T-helper 1 cell treated with Interleukin-12 subunit alpha and Interleukin-12 subunit beta and Interleukin-4 antibody, amounts not matched to agents 30 ng/mL and 1 ng/mL, for 36 hours (primary cell): Measurements from ENCODE around the gene GALNT7. TPM values are rescaled to one million over a fixed set of nuclear protein-coding genes. Genes with fewer than 3 reads are reported as not detected.

Experiments
- intact Hi-C: fragments of 100-400 bp; cut with micrococcal nuclease; formaldehyde crosslinking; loops from one replicate; pipeline ENCODE4 v1.15.1; 2024
- total RNA-seq: library from RNA; stranded (reverse); gene quantifications from 2 replicates; pipeline ENCODE4 v1.2.3, GENCODE V29; 2022

GALNT7 gene
- total RNA-seq, 1 donor from 2014 or later, result 18.6 TPM

DNA sequence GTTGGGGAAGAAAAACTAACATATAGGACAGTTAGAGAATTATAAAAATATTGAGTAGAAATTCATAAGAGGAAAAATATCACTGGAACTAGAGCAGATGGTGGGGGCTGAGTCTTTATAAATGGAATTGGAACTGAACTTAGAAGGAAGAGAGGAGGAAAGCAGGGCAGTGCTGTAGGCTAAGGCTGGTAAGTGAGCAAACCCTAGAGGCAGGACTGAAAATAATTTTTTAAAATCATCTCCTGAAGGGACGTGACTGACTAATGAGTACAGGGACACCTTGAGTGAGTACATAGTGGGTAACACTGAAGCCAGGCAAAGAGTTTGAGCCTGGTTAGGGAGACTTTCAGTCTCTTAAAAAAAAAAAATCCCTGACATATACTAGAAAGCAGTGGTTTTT, 63.3 kb downstream of the GALNT7 start:
- intact Hi-C loops, result no loop called here

DNA sequence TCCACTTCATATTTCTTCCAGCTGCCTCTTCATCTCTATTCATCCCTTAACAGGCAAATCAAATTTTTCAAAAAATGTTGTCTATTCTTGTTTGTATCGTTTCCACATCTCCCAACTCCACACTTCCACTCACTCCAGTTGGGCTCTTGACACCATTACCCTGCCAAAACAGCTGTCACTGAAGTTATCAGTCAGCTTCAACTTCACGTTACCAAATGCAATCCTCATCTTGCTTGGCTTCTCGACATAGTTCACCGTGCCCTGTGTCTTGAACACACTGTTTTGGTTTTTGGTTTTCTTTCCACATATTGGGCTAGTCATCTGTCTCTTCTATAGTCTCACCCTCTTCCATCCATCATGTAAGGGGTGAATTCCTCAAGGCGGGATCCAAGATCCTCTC, 65.2 kb downstream of the GALNT7 start:
- intact Hi-C loops, result no loop called here

- intact Hi-C loops, result no loop called here
These were observed 66.4 kb downstream of the GALNT7 start for GRCh38 chr4:173235050-173235449.

GRCh38 chr4:173236301-173236700, 67.7 kb downstream of the GALNT7 start:
- intact Hi-C loops, result no loop called here

- intact Hi-C loops, result no loop called here
These were observed 68.5 kb downstream of the GALNT7 start for GRCh38 chr4:173237152-173237551.

DNA sequence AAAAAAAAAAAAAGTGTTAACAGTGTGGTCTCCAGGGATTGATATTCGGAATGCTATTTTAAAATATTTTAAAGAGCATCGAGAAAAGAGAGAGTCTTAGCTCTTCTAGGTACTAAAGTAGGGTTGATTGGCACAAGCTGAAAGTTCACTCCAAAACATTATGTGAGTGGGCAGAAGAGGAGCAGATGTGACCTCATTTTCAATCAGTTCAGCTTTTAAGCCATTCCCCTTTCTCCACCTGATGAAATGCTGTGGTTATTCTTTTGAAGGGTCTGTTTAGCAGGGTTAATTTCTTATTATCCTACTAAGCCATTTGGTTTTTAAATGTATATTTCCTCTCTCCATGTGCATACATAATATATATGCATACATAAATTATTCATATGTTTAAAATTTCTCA, 69.2 kb downstream of the GALNT7 start:
- intact Hi-C loops, result no loop called here

GRCh38 chr4:173240696-173241095, 72.1 kb downstream of the GALNT7 start:
- intact Hi-C loops, result no loop called here

DNA sequence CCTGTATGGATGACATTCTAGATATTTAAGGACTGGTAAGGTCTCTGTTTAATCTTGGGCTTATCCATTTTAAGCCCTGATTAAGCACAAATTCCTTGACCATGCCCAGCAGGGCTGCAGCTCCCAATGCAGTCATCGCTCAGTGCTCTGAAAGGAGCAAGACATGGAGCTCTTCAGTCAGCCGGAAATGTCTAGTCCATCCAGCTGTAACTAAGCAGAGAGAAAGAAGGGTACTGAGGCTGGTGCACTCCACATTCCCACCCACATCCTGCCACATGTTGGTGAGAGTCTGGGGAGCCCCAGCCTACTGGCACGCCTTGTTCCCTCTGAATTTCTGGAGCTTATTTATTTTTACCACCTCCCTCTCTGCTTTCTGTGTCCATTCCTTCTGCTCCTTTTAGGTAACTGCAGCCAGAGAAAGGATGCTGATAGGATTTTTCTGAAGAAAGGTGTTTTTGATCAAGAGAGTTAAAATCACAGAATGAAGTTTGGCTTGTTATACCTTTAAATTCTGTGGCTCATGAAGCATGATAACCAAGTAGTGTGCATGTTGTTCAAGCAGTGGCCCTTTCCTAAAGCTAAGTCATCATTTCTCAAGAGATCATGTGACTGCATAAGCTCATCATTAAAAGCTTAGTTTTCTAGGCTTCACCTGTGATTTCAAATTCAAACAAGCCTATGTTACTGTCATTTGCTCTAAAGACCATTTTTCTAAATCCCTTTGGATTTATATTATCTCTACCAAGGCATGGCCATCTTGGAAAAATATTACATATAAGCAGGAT, 74.0 kb downstream of the GALNT7 start:
- intact Hi-C loops, result no loop called here

DNA sequence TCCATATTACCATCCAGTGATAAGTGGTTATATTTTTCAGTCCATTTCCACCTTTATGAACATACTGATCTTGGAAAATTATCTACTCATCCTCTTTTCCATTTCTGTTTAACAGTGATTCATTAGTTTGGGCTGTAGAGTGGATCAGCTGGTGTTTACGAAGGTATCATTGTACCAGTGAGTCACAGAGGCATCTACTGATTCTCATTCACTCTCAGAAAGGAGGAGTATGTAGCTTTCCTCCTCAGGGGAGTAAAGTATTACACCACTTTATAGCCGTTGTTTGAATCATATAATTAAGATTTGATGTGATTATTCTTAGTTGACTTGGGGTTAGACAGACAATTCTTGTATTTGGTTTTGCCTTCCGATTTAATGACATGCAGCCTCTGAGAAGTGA, 74.7 kb downstream of the GALNT7 start:
- intact Hi-C loops, result no loop called here

DNA sequence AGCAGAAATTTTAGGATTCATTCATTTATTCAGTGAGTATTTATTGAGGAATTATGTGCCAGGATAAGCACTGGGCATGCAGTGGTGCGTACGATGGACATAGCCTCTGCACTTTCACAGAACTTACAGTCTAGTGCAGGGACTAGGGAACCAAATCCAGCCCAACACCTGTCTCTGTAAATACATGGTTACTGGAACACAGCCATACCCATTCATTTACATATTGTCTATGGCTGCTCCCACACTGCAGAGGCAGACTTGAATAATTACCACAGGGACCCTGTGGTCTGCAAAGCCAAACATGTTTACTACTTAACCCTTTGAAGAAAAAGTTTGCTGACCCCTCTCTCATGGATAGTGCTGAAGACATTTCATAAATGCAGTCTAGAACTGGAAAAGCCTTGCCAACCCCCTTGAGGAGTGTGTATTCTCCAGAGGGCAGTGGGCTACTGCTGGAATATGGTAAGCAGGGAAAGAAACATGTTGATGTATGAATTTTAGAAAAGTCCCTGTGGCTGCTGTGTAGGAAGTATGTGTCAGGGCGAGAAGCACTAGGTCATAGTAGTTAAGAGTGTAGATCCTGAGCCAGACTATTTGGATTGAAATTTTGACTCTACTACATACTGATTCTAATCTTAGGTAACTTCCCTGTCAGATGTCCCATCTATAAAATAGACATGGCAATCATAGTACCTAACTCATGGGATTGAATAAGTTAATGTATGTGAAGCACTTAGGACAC, 75.5 kb downstream of the GALNT7 start:
- intact Hi-C loops, result no loop called here

DNA sequence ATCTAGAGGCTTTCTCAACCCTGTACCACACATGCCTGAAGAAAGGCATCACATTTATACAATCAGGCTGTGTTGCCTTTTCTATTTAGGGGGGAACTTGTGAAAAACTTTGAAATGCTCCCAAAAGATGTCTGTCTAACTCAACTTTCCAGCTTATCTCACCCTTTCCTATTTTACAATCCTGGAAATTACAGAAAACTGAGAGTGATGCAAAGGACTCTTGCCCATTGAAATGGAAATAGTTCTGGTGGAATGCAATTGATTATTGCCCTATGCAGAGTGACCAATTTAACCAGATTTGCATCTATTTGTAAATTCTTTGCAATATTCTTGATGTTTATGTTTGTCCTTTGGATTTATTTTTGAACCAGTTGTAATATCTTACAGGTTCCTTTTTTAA, 77.3 kb downstream of the GALNT7 start:
- intact Hi-C loops, result no loop called here

- intact Hi-C loops, result no loop called here
These were observed 78.1 kb downstream of the GALNT7 start for GRCh38 chr4:173246719-173247118.

- intact Hi-C loops, result no loop called here
These were observed 78.7 kb downstream of the GALNT7 start for GRCh38 chr4:173247321-173247720.

- intact Hi-C loops, result no loop called here
These were observed 80.1 kb downstream of the GALNT7 start for GRCh38 chr4:173248690-173249089.

DNA sequence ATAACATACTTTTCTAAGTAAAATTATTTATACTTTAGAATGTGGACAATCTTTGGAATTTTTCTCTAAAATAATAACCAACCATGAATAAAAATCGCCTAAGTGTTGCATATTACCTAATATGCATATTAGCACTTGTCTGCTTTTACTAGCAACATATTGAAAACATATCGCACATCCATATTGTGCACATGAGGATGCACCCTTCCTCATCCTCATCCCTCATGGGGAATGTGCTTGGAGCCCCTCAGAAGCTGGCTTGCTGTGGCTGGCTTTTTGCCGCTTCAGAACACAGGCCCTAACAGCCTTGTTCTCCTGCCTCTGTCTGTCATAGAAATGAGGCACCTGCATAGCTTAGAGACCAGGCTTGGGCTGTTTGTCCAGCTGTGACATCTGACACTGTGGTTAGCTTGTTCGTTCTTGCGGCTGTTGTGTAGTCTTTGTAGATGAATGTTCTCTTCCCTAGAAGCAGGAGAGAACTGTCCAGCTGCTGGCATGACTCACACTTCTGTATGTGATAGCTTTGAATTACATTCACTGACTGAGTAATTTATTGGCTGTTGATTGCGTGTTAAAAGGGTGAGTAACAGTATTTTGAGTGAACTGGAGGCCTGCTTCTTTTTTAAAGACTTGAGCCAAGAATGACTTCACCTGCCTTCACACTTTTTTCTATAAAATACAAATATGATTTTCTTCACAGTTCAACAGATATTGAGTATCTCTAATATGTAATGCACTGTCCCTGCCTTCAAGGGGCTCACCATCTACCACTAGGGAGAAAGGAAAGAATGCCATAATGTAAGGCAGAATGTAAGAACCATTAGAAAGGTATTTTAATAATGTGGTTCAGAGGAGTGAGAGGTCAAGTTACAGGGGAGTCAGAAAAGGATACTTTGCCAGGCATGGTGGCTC, 83.7 kb downstream of the GALNT7 start:
- intact Hi-C loops, result no loop called here

DNA sequence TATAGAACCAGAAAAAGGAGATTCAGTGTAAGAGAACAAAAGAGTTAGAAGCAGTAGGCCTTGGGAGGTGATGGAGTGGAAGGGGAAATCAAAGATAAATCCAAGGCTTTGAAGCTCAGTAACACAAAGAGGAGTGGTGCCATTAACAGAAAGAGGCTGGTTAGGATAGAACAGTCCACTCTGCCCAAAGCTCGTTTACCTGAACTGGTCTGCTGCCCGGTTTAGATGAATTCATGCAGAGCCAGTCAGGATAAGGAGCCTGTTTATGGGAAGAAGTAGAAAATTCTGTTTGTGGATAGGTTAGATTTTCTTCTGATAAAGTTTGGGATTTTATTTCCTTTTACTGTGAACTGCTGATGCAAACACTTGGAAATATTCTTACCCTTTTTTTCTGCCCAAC, 85.0 kb downstream of the GALNT7 start:
- intact Hi-C loops, result no loop called here

DNA sequence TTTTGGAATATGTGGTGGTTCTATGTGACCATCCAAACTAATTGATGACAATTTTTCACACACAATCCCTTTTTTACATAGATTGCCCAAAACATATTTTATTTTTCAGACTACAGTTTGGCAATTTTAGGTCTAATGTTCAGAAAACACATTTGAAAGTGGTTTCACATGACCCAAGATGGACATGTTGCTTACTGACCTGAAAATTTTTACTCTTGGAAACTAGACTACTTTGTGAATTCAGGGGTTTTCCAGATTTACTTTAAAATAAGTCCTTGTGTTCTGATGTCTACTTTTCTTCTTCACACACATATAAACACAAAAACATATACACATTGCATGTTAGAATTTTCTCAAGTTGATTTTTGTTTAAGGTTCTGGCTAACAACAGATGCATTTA, 86.0 kb downstream of the GALNT7 start:
- intact Hi-C loops, result no loop called here

DNA sequence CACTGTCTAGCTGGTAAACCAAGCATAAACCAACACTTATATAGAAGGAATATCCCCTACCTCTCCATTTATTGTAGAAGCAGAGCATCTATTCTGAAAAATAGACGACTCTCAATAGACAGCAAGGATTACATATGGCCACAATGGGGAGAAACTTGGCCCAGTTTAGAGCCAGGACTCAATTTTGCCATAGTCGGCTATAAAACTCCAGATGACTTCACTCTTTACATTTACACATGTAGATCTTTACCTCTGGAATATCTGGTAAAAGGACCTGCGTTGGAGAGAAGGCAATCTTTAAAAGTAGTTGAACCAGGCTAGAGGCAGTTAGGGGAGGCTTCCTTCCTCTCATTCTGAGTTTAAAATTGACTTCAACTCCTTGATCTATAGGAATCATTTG, 88.2 kb downstream of the GALNT7 start:
- intact Hi-C loops, result loop anchor here (1.0 to 2.0 kb wide), 4 partner anchors 88 to 244 kb away; partner anchors contain the start of gene GALNT7

DNA sequence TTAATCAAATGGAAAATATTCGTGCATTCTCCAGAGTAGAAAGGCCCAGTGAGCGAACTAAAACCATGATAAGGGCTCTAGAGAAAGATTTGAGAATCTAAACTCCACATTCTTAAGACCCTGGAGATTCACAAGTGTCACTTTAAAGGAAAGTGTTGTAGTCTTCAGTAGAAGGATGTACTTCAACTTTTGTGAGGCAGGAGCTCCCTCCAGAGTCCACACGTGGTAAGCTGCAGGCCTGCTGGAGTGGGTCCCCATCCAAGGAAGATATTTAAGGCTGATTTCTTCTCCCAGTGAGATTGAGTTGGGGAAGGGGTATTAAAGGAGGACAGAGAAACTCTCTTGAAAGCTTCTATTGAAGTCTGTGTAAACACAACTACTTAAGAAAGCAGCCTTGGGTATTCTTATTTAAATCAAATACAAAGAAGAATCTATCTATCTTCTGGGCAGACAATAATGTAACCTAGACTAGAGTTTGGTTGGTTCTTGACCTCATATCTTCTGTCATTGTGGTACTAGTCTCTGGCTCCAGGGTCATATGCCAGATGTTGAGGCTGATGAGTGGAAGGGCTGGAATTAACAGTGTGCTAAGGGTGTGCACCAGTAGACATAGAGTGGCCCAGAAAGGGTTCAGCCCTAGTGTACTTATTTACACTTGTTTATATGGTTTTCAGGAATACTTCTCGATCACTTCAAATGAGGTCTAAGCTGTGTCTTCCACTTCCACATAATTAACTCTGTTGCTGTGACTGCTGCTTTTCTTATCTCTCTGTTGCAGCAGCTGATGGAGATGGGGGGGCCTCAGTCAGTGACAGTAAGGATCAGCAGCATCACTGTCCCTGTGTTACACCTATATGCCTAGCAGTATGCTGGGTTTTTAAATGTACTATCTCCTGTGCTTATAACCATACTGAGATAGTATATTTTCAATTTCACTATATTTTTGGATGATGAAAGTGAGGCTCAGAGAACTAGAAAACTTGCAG, 89.4 kb downstream of the GALNT7 start:
- intact Hi-C loops, result loop anchor here (1.0 to 2.0 kb wide), 4 partner anchors 89 to 245 kb away; partner anchors contain the start of gene GALNT7

GRCh38 chr4:173258866-173259265, 90.3 kb downstream of the GALNT7 start:
- intact Hi-C loops, result no loop called here
